ENCODE results near the gene HIRA. TPM values are rescaled to one million over a fixed set of nuclear protein-coding genes. Genes with fewer than 3 reads are reported as not detected.
A peak's percentile ranks its signal among the peaks of the same experiment; 100 is the strongest.

The HIRA gene
- polyA plus RNA-seq, 1 experiment: 17.1 TPM

- peak overlapping the region; percentile 89 for H3K4me3 ChIP-seq (ENCODE audit: low read depth, low read length)
- ChIA-PET POLR2A (no interaction called here), CTCF (interaction anchor here (0.7 to 1.4 kb wide), 4 partner anchors 45 to 333 kb away, joined by 4 to 5 read pairs (median 4); partner anchors contain the start of gene ESS2)
- H3K36me3 ChIP-seq (ENCODE audit: control insufficient read depth, insufficient read depth, low read length): peaks cover 6% of the 10 kb centered on the region
- TF ChIP-seq CTCF (IDR thresholded peaks at IDR 0.05; ENCODE audit: insufficient read depth, low read depth, low read length): no peak
- no peak for DNase-seq (ENCODE audit: low read depth)
- no peaks in the 10 kb centered on the region for H3K27me3 ChIP-seq (ENCODE audit: control insufficient read depth, insufficient read depth, low read length)
These were observed 46.7 kb upstream of the HIRA start for GRCh38 chr22:19478045-19478900.

GRCh38 chr22:19477321-19478044, 46.0 kb upstream of the HIRA start:
- POLR2A ChIA-PET: no interaction called here
- peak; percentile 39 for TF ChIP-seq CTCF (IDR thresholded peaks at IDR 0.05; ENCODE audit: insufficient read depth, low read depth, low read length)
- Histone ChIP-seq H3K36me3 (ENCODE audit: control insufficient read depth, insufficient read depth, low read length) (peaks cover 6% of the 10 kb centered on the region), H3K27me3 (ENCODE audit: control insufficient read depth, insufficient read depth, low read length) (no peaks in the 10 kb centered on the region), H3K4me3 (ENCODE audit: low read depth, low read length) (peak overlapping the region; percentile 89)
- no peak for DNase-seq (ENCODE audit: low read depth)
- CTCF ChIA-PET: interaction anchor here (0.7 to 1.4 kb wide), 6 partner anchors 9 to 333 kb away, joined by 3 to 5 read pairs (median 4); partner anchors contain the start of gene ESS2

- no peaks in the 10 kb centered on the region for H3K27me3 ChIP-seq (ENCODE audit: control insufficient read depth, insufficient read depth, low read length)
- DNase-seq (ENCODE audit: low read depth): no peak
- H3K4me3 ChIP-seq (ENCODE audit: low read depth, low read length): no peak overlapping the region
- ChIA-PET POLR2A (no interaction called here), CTCF (no interaction called here)
- peaks cover 17% of the 10 kb centered on the region for H3K36me3 ChIP-seq (ENCODE audit: control insufficient read depth, insufficient read depth, low read length)
- TF ChIP-seq CTCF (IDR thresholded peaks at IDR 0.05; ENCODE audit: insufficient read depth, low read depth, low read length): no peak
These were observed 44.5 kb upstream of the HIRA start for GRCh38 chr22:19476023-19476422.

GRCh38 chr22:19473578-19473977, 42.0 kb upstream of the HIRA start:
- Histone ChIP-seq H3K27me3 (ENCODE audit: control insufficient read depth, insufficient read depth, low read length) (no peaks in the 10 kb centered on the region), H3K4me3 (ENCODE audit: low read depth, low read length) (no peak overlapping the region), H3K36me3 (ENCODE audit: control insufficient read depth, insufficient read depth, low read length) (peaks cover 30% of the 10 kb centered on the region)
- POLR2A ChIA-PET: no interaction called here
- DNase-seq (ENCODE audit: low read depth): no peak
- TF ChIP-seq CTCF (IDR thresholded peaks at IDR 0.05; ENCODE audit: insufficient read depth, low read depth, low read length): no peak; the same call in 1 of the 2 replicates
- CTCF ChIA-PET: interaction anchor here (1.2 to 3.3 kb wide), 3 partner anchors 9 to 157 kb away, joined by 3 to 18 read pairs (median 5); no protein-coding TSS in a partner anchor

- TF ChIP-seq CTCF (IDR thresholded peaks at IDR 0.05; ENCODE audit: insufficient read depth, low read depth, low read length): no peak
- DNase-seq (ENCODE audit: low read depth): no peak
- Histone ChIP-seq H3K27me3 (ENCODE audit: control insufficient read depth, insufficient read depth, low read length) (no peaks in the 10 kb centered on the region), H3K4me3 (ENCODE audit: low read depth, low read length) (no peak overlapping the region), H3K36me3 (ENCODE audit: control insufficient read depth, insufficient read depth, low read length) (peaks cover 36% of the 10 kb centered on the region)
- ChIA-PET POLR2A (no interaction called here), CTCF (interaction anchor here (1.4 to 3.3 kb wide), 2 partner anchors 8 to 158 kb away, joined by 5 to 18 read pairs; no protein-coding TSS in a partner anchor)
These were observed 40.7 kb upstream of the HIRA start for GRCh38 chr22:19472233-19472632.
